PC-9 (cell line): Measurements from ENCODE around the gene CTDSP2. TPM values are rescaled to one million over a fixed set of nuclear protein-coding genes. Genes with fewer than 3 reads are reported as not detected.

Experiments
- BruUV-seq: library from RNA; stranded (reverse); fragments of 400-500 nt; replicated peaks from 2 replicates; lab custom pipeline; 2021; lab: Mats Ljungman, UMichigan
- CTCF ChIA-PET: fragments of 300-600 bp; sonication (Branson Sonifier 250); formaldehyde crosslinking; loops from one replicate; lab custom pipeline; 2022; ENCODE audit warnings: antibody characterized with exemption; lab: Charles Lee
- POLR2A ChIA-PET: fragments of 300-600 bp; sonication (Branson Sonifier 250); formaldehyde crosslinking; loops from one replicate; lab custom pipeline; 2022; ENCODE audit warnings: antibody characterized with exemption; ENCODE audit not compliant: unreplicated experiment; lab: Charles Lee
- DNase-seq, 2 experiments: peaks; one replicate each; pipeline versions ENCODE4 v3.0.0 to v3.0.0-alpha.2; 2015 to 2022; ENCODE audit warnings: mixed read lengths in 1 of 2
- H2AFZ ChIP-seq: fragments of 200-600 bp; sonication (generic); 2 replicates; pipeline ENCODE4 v1.8.1; 2017; ENCODE audit warnings: antibody characterized with exemption
- H3F3A ChIP-seq: fragments of 200-600 bp; sonication (generic); 2 replicates; pipeline ENCODE4 v1.8.1; 2017; ENCODE audit warnings: antibody characterized with exemption, mild to moderate bottlenecking, low read depth; ENCODE audit not compliant: insufficient read depth
- H3K27ac ChIP-seq: fragments of 200-600 bp; sonication (generic); 2 replicates; pipeline ENCODE4 v1.6.1; 2016; ENCODE audit warnings: mixed run types
- H3K27me3 ChIP-seq: fragments of 200-600 bp; sonication (generic); 2 replicates; pipeline ENCODE4 v1.6.1; 2016; ENCODE audit warnings: low read depth, mixed run types; ENCODE audit not compliant: insufficient read depth
- H3K36me3 ChIP-seq: fragments of 200-600 bp; sonication (generic); 2 replicates; pipeline ENCODE4 v1.6.1; 2016; ENCODE audit warnings: low read depth, mixed run types
- H3K4me1 ChIP-seq: fragments of 200-600 bp; sonication (generic); replicated peaks from 2 replicates; pipeline ENCODE4 v1.6.1; 2016; ENCODE audit warnings: mixed run types; ENCODE audit not compliant: insufficient read depth
- H3K4me2 ChIP-seq: fragments of 200-600 bp; sonication (generic); 2 replicates; pipeline ENCODE4 v1.6.1; 2017; ENCODE audit warnings: mixed run types
- H3K4me3 ChIP-seq: fragments of 200-600 bp; sonication (generic); 2 replicates; pipeline ENCODE4 v1.6.1; 2016; ENCODE audit warnings: mixed run types
- H3K79me2 ChIP-seq: fragments of 200-600 bp; sonication (generic); 2 replicates; pipeline ENCODE4 v1.6.1; 2017; ENCODE audit warnings: low read depth, mixed run types
- H3K9me2 ChIP-seq: fragments of 200-600 bp; sonication (generic); 2 replicates; pipeline ENCODE4 v1.8.1; 2017; ENCODE audit warnings: mild to moderate bottlenecking; ENCODE audit not compliant: insufficient read depth
- H3K9me3 ChIP-seq: fragments of 200-600 bp; sonication (generic); 2 replicates; pipeline ENCODE4 v1.8.1; 2016; ENCODE audit warnings: low read depth; ENCODE audit not compliant: insufficient read depth
- H4K20me1 ChIP-seq: fragments of 200-600 bp; sonication (generic); 2 replicates; pipeline ENCODE4 v1.8.1; 2017; ENCODE audit not compliant: insufficient read depth
- CTCF ChIP-seq: fragments of 200-600 bp; sonication (generic); conservative IDR thresholded peaks from 2 replicates; pipeline ENCODE4 v1.6.1; 2017; ENCODE audit warnings: mixed run types, antibody characterized with exemption, mild to moderate bottlenecking, moderate library complexity
- EZH2 ChIP-seq: fragments of 200-600 bp; sonication (generic); IDR thresholded peaks from 2 replicates; pipeline ENCODE4 v1.8.0; 2017; ENCODE audit warnings: antibody characterized with exemption, low read depth
- intact Hi-C: fragments of 100-400 bp; cut with micrococcal nuclease; formaldehyde crosslinking; loops from one replicate; pipeline ENCODE4 v1.10.0; 2022; ENCODE audit not compliant: unreplicated experiment
- total RNA-seq: library from RNA; stranded (reverse); gene quantifications from 2 replicates; pipeline ENCODE4 v1.2.3, GENCODE V29; 2021

The CTDSP2 gene
- total RNA-seq, 1 experiment from 2014 or later = 102 TPM

- no TSS peak for BruUV-seq
- H3K79me2 ChIP-seq = peaks cover 67% of the 10 kb centered on the region
- CTCF ChIA-PET = interaction anchor here (1.0 kb wide), 1 partner anchor 1084 kb away, joined by 4 read pairs; no protein-coding TSS in a partner anchor
- H4K20me1 ChIP-seq = peaks cover 88% of the 10 kb centered on the region
- intact Hi-C loops = no loop called here
- no peaks in the 10 kb centered on the region for H3K9me3 ChIP-seq
- no peaks in the 10 kb centered on the region for H3K4me1 ChIP-seq
- H3K9me2 ChIP-seq = no peaks in the 10 kb centered on the region
- no peak for DNase-seq
- H3K27ac ChIP-seq = no peak overlapping the region
- POLR2A ChIA-PET = interaction anchor here (0.7 kb wide), 1 partner anchor 19 kb away, joined by 24 read pairs; no protein-coding TSS in a partner anchor
- H3K4me3 ChIP-seq = no peak overlapping the region
- no peak for TF ChIP-seq EZH2
- TF ChIP-seq CTCF = no peak
- H3K4me2 ChIP-seq = no peak overlapping the region
- H3K36me3 ChIP-seq = peaks cover 8% of the 10 kb centered on the region; the same call in 1 of the 2 replicates
- H2AFZ ChIP-seq = no peak overlapping the region
- H3F3A ChIP-seq = peaks cover 15% of the 10 kb centered on the region
- no peaks in the 10 kb centered on the region for H3K27me3 ChIP-seq
Observed at GRCh38 chr12:57832966-57833365, 13.6 kb downstream of the CTDSP2 start.

GRCh38 chr12:57830393-57830792 lies 16.1 kb downstream of the CTDSP2 start:
- no peak overlapping the region for H3K4me2 ChIP-seq
- ChIA-PET POLR2A (no interaction called here), CTCF (interaction anchor here (0.7 kb wide), 1 partner anchor 20 kb away, joined by 3 read pairs; no protein-coding TSS in a partner anchor)
- no peak overlapping the region for H2AFZ ChIP-seq
- intact Hi-C loops = loop anchor here (2.0 kb wide), 1 partner anchor 66 kb away; no protein-coding TSS in a partner anchor
- H3K4me1 ChIP-seq = no peaks in the 10 kb centered on the region
- H3K9me2 ChIP-seq = no peaks in the 10 kb centered on the region
- no peak overlapping the region for H3K4me3 ChIP-seq
- no peaks in the 10 kb centered on the region for H3K27me3 ChIP-seq
- H3F3A ChIP-seq = peaks cover 15% of the 10 kb centered on the region; the same call in 1 of the 2 replicates
- peaks cover 69% of the 10 kb centered on the region for H4K20me1 ChIP-seq
- BruUV-seq = no TSS peak
- H3K9me3 ChIP-seq = no peaks in the 10 kb centered on the region
- no peak for DNase-seq
- H3K36me3 ChIP-seq = peaks cover 16% of the 10 kb centered on the region
- no peak overlapping the region for H3K27ac ChIP-seq
- H3K79me2 ChIP-seq = peaks cover 43% of the 10 kb centered on the region
- no peak for TF ChIP-seq EZH2
- TF ChIP-seq CTCF = no peak

GRCh38 chr12:57829025-57829777 lies 17.3 kb downstream of the CTDSP2 start:
- DNase-seq = no peak
- Histone ChIP-seq H3K27ac (no peak overlapping the region), H3K79me2 (peaks cover 35% of the 10 kb centered on the region), H2AFZ (no peak overlapping the region), H3F3A (peaks cover 15% of the 10 kb centered on the region; the same call in 1 of the 2 replicates), H3K4me2 (no peak overlapping the region), H3K4me1 (no peaks in the 10 kb centered on the region), H3K36me3 (peaks cover 25% of the 10 kb centered on the region), H3K27me3 (no peaks in the 10 kb centered on the region), H3K9me2 (no peaks in the 10 kb centered on the region), H4K20me1 (peaks cover 57% of the 10 kb centered on the region), H3K4me3 (no peak overlapping the region), H3K9me3 (no peaks in the 10 kb centered on the region)
- BruUV-seq = no TSS peak
- TF ChIP-seq CTCF = no peak
- no peak for TF ChIP-seq EZH2
- intact Hi-C loops = no loop called here
- ChIA-PET CTCF (no interaction called here), POLR2A (interaction anchor here (0.7 kb wide), 1 partner anchor 18 kb away, joined by 3 read pairs; the partner anchor contains the start of gene CTDSP2)
